Eye (tissue), 1 donor: ENCODE data around the gene H1-8.
A peak's percentile ranks its signal among the peaks of the same experiment; 100 is the strongest.
"Not testable (repeated sequence)": the region's sequence is repeated elsewhere in the genome, so short reads cannot be mapped to it uniquely, and the experiment has no call there.

ENCODE experiments used
- DNase-seq: peaks from one replicate; pipeline ENCODE4 v3.0.0-alpha.2; 2015

H1-8 gene

GRCh38 chr3:129543156-129543790 lies at the start of gene H1-8:
Gene H1-8, plus strand, starts transcription at chr3:129543175. Its CDS starts 44 bp downstream, at chr3:129543219.
- DNase-seq = no peak

GRCh38 chr3:129493206-129493605 lies 49.8 kb upstream of the H1-8 start:
- no peak for DNase-seq

GRCh38 chr3:129494499-129494898 lies 48.5 kb upstream of the H1-8 start:
- not testable (repeated sequence) for DNase-seq

GRCh38 chr3:129495006-129495639 lies 47.9 kb upstream of the H1-8 start:
- not testable (repeated sequence) for DNase-seq

- DNase-seq = not testable (repeated sequence)
Measured at GRCh38 chr3:129497876-129498275, 45.1 kb upstream of the H1-8 start.

GRCh38 chr3:129498603-129499488 lies 44.1 kb upstream of the H1-8 start:
- DNase-seq = not testable (repeated sequence)

GRCh38 chr3:129499604-129500333 lies 43.2 kb upstream of the H1-8 start:
- not testable (repeated sequence) for DNase-seq

GRCh38 chr3:129500334-129500658 lies 42.7 kb upstream of the H1-8 start:
- no peak for DNase-seq

GRCh38 chr3:129501630-129502029 lies 41.3 kb upstream of the H1-8 start:
- DNase-seq = no peak

GRCh38 chr3:129502641-129503408 lies 40.1 kb upstream of the H1-8 start:
- DNase-seq = peak; percentile 66

- peak; percentile 45 for DNase-seq
Measured at GRCh38 chr3:129503471-129504291, 39.3 kb upstream of the H1-8 start.

GRCh38 chr3:129504471-129505100 lies 38.4 kb upstream of the H1-8 start:
- DNase-seq = no peak

GRCh38 chr3:129505341-129505740 lies 37.6 kb upstream of the H1-8 start:
- no peak for DNase-seq

- DNase-seq = no peak
Measured at GRCh38 chr3:129506231-129506742, 36.7 kb upstream of the H1-8 start.

GRCh38 chr3:129507181-129507831 lies 35.7 kb upstream of the H1-8 start:
- DNase-seq = no peak

GRCh38 chr3:129512595-129512994 lies 30.4 kb upstream of the H1-8 start:
- no peak for DNase-seq

GRCh38 chr3:129513705-129514104 lies 29.3 kb upstream of the H1-8 start:
- no peak for DNase-seq

GRCh38 chr3:129514110-129514509 lies 28.9 kb upstream of the H1-8 start:
- no peak for DNase-seq

- no peak for DNase-seq
Measured at GRCh38 chr3:129514563-129514962, 28.4 kb upstream of the H1-8 start.
